ENCODE data around the gene KIF20B. TPM values are rescaled to one million over a fixed set of nuclear protein-coding genes. Genes with fewer than 3 reads are reported as not detected.
"Not testable (repeated sequence)": the region's sequence is repeated elsewhere in the genome, so short reads cannot be mapped to it uniquely, and the experiment has no call there.

KIF20B gene
- total RNA-seq, 1 donor from 2014 or later = 46.7 TPM

GRCh38 chr10:89755374-89755773, 54.0 kb downstream of the KIF20B start:
- Mint-ChIP-seq H3K27ac (ENCODE audit: unreplicated experiment) (no peak overlapping the region), H3K27me3 (ENCODE audit: low read depth) (no peaks in the 10 kb centered on the region), H3K4me3 (no peak overlapping the region), H3K9me3 (no peaks in the 10 kb centered on the region), H3K4me1 (no peaks in the 10 kb centered on the region), H3K36me3 (ENCODE audit: low read depth) (peaks cover 2% of the 10 kb centered on the region)
- TF ChIP-seq CTCF (conservative IDR thresholded peaks at IDR 0.05) = no peak
- no peak for DNase-seq (ENCODE audit: low read depth, low spot score)

- Mint-ChIP-seq H3K36me3 (ENCODE audit: low read depth) (peaks cover 30% of the 10 kb centered on the region), H3K4me1 (no peaks in the 10 kb centered on the region), H3K27ac (ENCODE audit: unreplicated experiment) (no peak overlapping the region), H3K4me3 (no peak overlapping the region), H3K27me3 (ENCODE audit: low read depth) (no peaks in the 10 kb centered on the region), H3K9me3 (peaks cover 6% of the 10 kb centered on the region)
- no peak for DNase-seq (ENCODE audit: low read depth, low spot score)
- TF ChIP-seq CTCF (conservative IDR thresholded peaks at IDR 0.05) = no peak
Measured at GRCh38 chr10:89759531-89759930, 58.1 kb downstream of the KIF20B start.

- H3K9me3 Mint-ChIP-seq; DNase-seq (ENCODE audit: low read depth, low spot score): not testable (repeated sequence)
- peaks cover 51% of the 10 kb centered on the region for H3K36me3 Mint-ChIP-seq (ENCODE audit: low read depth)
Measured at GRCh38 chr10:89763671-89764070, 62.3 kb downstream of the KIF20B start.

GRCh38 chr10:89771684-89772083, 70.3 kb downstream of the KIF20B start:
- Mint-ChIP-seq H3K27ac (ENCODE audit: unreplicated experiment) (no peak overlapping the region), H3K36me3 (ENCODE audit: low read depth) (peaks cover 45% of the 10 kb centered on the region)
- no peak for TF ChIP-seq CTCF (conservative IDR thresholded peaks at IDR 0.05)

More at GRCh38 chr10:89763671-89764070, 62.3 kb downstream of the KIF20B start:
- H3K4me1 Mint-ChIP-seq; H3K27me3 Mint-ChIP-seq (ENCODE audit: low read depth); H3K27ac Mint-ChIP-seq (ENCODE audit: unreplicated experiment); H3K4me3 Mint-ChIP-seq: not testable (repeated sequence)

GRCh38 chr10:89773081-89773480, 71.7 kb downstream of the KIF20B start:
- peaks cover 53% of the 10 kb centered on the region for H3K36me3 Mint-ChIP-seq (ENCODE audit: low read depth)
- DNase-seq (ENCODE audit: low read depth, low spot score) = no peak
- H3K4me1 Mint-ChIP-seq = no peaks in the 10 kb centered on the region
- H3K4me3 Mint-ChIP-seq = no peak overlapping the region
- H3K27me3 Mint-ChIP-seq (ENCODE audit: low read depth) = no peaks in the 10 kb centered on the region
- peaks cover 13% of the 10 kb centered on the region for H3K9me3 Mint-ChIP-seq
- no peak for TF ChIP-seq CTCF (conservative IDR thresholded peaks at IDR 0.05)
- no peak overlapping the region for H3K27ac Mint-ChIP-seq (ENCODE audit: unreplicated experiment)

More at GRCh38 chr10:89771684-89772083, 70.3 kb downstream of the KIF20B start:
- H3K4me3 Mint-ChIP-seq = no peak overlapping the region
- H3K9me3 Mint-ChIP-seq = peaks cover 13% of the 10 kb centered on the region
- no peaks in the 10 kb centered on the region for H3K27me3 Mint-ChIP-seq (ENCODE audit: low read depth)
- no peaks in the 10 kb centered on the region for H3K4me1 Mint-ChIP-seq
- no peak for DNase-seq (ENCODE audit: low read depth, low spot score)

GRCh38 chr10:89776665-89777064, 75.3 kb downstream of the KIF20B start:
- Mint-ChIP-seq H3K27me3 (ENCODE audit: low read depth) (no peaks in the 10 kb centered on the region), H3K4me3 (no peak overlapping the region), H3K4me1 (no peaks in the 10 kb centered on the region), H3K9me3 (peaks cover 13% of the 10 kb centered on the region), H3K36me3 (ENCODE audit: low read depth) (peaks cover 52% of the 10 kb centered on the region), H3K27ac (ENCODE audit: unreplicated experiment) (no peak overlapping the region)
- no peak for TF ChIP-seq CTCF (conservative IDR thresholded peaks at IDR 0.05)
- DNase-seq (ENCODE audit: low read depth, low spot score) = no peak
